OCI-LY3 (cell line): Measurements from ENCODE around the gene PRUNE2.

ENCODE experiments used
- H2AFZ ChIP-seq: fragments of 200-600, 300-600 bp; shearing (Covaris generic); 2 replicates; pipeline ENCODE4 v1.6.0; 2014; ENCODE audit warnings: antibody characterized with exemption, low read depth, low read length
- H3K27ac ChIP-seq: fragments of 200-600, 300-600 bp; sonication (generic); 2 replicates; pipeline ENCODE4 v1.5.1; 2014; ENCODE audit warnings: mild to moderate bottlenecking, low read length, moderate library complexity, mixed read lengths
- H3K27me3 ChIP-seq: fragments of 200-600, 300-600 bp; sonication (generic); 2 replicates; pipeline ENCODE4 v1.6.1; 2014; ENCODE audit warnings: low read depth, low read length, mixed read lengths
- H3K36me3 ChIP-seq: fragments of 200-600, 300-600 bp; sonication (generic); replicated peaks from 2 replicates; pipeline ENCODE3; 2014; ENCODE audit warnings: low read depth, low read length, mixed read lengths
- H3K4me1 ChIP-seq: fragments of 300-600, 200-600 bp; sonication (generic); 2 replicates; pipeline ENCODE4 v1.6.1; 2014; ENCODE audit warnings: low read length, mixed read lengths
- H3K4me2 ChIP-seq: fragments of 200-600, 300-600 bp; sonication (generic); 2 replicates; pipeline ENCODE4 v1.6.1; 2014; ENCODE audit warnings: low read length, mixed read lengths
- H3K4me3 ChIP-seq: fragments of 300-600, 200-600 bp; sonication (generic); 2 replicates; pipeline ENCODE4 v1.5.1; 2014; ENCODE audit warnings: antibody characterized with exemption, mild to moderate bottlenecking, low read length, moderate library complexity
- H3K79me2 ChIP-seq: fragments of 300-600, 200-600 bp; shearing (Covaris generic); 2 replicates; pipeline ENCODE4 v1.6.1; 2014; ENCODE audit warnings: mild to moderate bottlenecking, low read length, mixed read lengths
- H3K9ac ChIP-seq: fragments of 300-600, 200-600 bp; shearing (Covaris generic); 2 replicates; pipeline ENCODE4 v1.6.0; 2014; ENCODE audit warnings: mild to moderate bottlenecking, low read length, moderate library complexity
- H3K9me3 ChIP-seq: fragments of 200-600, 300-600 bp; shearing (Covaris generic); 2 replicates; pipeline ENCODE4 v1.6.1; 2014; ENCODE audit warnings: low read length, mixed read lengths; ENCODE audit not compliant: insufficient read depth
- H4K20me1 ChIP-seq: fragments of 200-600, 300-600 bp; sonication (generic); 2 replicates; pipeline ENCODE4 v1.6.1; 2016; ENCODE audit warnings: low read length, mixed read lengths; ENCODE audit not compliant: insufficient read depth
- EZH2phosphoT487 ChIP-seq: fragments of 200-600 bp; shearing (Covaris generic); IDR thresholded peaks from 2 replicates; pipeline ENCODE4 v1.6.1; 2018; ENCODE audit warnings: antibody characterized with exemption, mixed run types, low read depth
- TF ChIP-seq, protein P1 (sequence below): fragments of 200-600, 300-600 bp; sonication (generic); IDR thresholded peaks from 2 replicates; pipeline ENCODE4 v1.5.1; 2014; ENCODE audit warnings: antibody characterized with exemption, low read length, low read depth

The PRUNE2 gene

GRCh38 chr9:76592974-76593347 is 313.0 kb downstream of the PRUNE2 start:
- Histone ChIP-seq H3K9me3 (no peaks in the 10 kb centered on the region), H3K27ac (no peak overlapping the region), H3K4me3 (no peak overlapping the region), H4K20me1 (no peaks in the 10 kb centered on the region), H3K4me2 (no peak overlapping the region), H3K79me2 (no peaks in the 10 kb centered on the region), H3K36me3 (no peaks in the 10 kb centered on the region), H2AFZ (no peak overlapping the region), H3K4me1 (no peaks in the 10 kb centered on the region), H3K27me3 (peaks cover 62% of the 10 kb centered on the region), H3K9ac (no peak overlapping the region)
- no peak for TF ChIP-seq EZH2phosphoT487
- TF ChIP-seq, protein P1, sequence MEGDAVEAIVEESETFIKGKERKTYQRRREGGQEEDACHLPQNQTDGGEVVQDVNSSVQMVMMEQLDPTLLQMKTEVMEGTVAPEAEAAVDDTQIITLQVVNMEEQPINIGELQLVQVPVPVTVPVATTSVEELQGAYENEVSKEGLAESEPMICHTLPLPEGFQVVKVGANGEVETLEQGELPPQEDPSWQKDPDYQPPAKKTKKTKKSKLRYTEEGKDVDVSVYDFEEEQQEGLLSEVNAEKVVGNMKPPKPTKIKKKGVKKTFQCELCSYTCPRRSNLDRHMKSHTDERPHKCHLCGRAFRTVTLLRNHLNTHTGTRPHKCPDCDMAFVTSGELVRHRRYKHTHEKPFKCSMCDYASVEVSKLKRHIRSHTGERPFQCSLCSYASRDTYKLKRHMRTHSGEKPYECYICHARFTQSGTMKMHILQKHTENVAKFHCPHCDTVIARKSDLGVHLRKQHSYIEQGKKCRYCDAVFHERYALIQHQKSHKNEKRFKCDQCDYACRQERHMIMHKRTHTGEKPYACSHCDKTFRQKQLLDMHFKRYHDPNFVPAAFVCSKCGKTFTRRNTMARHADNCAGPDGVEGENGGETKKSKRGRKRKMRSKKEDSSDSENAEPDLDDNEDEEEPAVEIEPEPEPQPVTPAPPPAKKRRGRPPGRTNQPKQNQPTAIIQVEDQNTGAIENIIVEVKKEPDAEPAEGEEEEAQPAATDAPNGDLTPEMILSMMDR, result no peak

DNA sequence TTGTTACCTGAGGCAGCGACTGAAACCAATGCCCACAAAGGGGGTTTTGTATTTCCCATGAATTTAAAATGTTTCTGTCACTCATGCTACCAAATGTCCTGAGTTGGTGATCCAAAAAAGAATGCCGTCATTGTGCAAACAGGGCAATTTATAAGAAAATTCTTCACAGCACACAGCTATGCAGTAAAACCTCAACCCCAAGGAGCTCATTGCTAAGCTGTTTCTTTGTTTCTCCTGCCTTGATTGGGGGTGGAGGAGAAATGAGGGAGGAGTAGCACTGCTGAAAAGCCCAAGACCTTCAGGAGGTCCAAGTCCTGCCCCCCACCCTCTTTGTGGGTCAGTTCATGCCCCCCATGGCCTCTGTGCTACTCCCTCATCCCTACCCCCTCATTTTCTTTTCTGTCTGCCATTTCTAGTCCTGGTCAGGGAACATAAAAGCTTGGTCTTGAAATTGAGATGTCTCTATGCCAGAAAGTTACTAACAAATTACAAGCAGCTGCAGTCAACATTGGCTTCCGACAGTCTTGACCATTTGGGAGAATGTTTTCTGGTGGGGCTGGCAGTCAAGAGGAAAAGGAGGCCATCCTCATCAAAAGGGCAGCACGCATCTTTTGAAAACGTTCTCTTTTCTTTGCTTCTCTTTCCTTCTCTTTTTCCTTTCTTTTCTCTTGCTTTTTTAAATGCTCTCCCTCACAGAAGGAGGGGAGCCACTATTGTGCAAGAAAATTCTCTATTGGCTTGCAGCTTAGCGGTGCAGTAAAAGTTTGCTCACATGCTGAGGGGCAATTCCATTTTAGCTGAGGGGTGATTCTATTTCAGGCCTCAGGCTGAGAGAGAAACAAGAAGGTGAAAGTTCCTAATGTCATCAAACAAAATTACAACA is 313.6 kb downstream of the PRUNE2 start:
- no peak overlapping the region for H3K27ac ChIP-seq
- H3K4me1 ChIP-seq, result no peaks in the 10 kb centered on the region
- peaks cover 62% of the 10 kb centered on the region for H3K27me3 ChIP-seq
- TF ChIP-seq, protein P1, result no peak
- no peak for TF ChIP-seq EZH2phosphoT487
- no peaks in the 10 kb centered on the region for H3K9me3 ChIP-seq
- H3K79me2 ChIP-seq, result no peaks in the 10 kb centered on the region
- no peak overlapping the region for H3K4me2 ChIP-seq
- H3K4me3 ChIP-seq, result no peak overlapping the region
- no peak overlapping the region for H2AFZ ChIP-seq
- H3K9ac ChIP-seq, result no peak overlapping the region
- no peaks in the 10 kb centered on the region for H4K20me1 ChIP-seq
- no peaks in the 10 kb centered on the region for H3K36me3 ChIP-seq

GRCh38 chr9:76591256-76591950 is 314.5 kb downstream of the PRUNE2 start:
- Histone ChIP-seq H3K79me2 (no peaks in the 10 kb centered on the region), H3K4me1 (no peaks in the 10 kb centered on the region), H3K9ac (no peak overlapping the region), H2AFZ (no peak overlapping the region), H4K20me1 (no peaks in the 10 kb centered on the region), H3K9me3 (no peaks in the 10 kb centered on the region), H3K36me3 (no peaks in the 10 kb centered on the region), H3K27me3 (peaks cover 68% of the 10 kb centered on the region), H3K27ac (no peak overlapping the region), H3K4me3 (no peak overlapping the region), H3K4me2 (no peak overlapping the region)
- TF ChIP-seq EZH2phosphoT487, result no peak
- TF ChIP-seq, protein P1, result no peak

DNA sequence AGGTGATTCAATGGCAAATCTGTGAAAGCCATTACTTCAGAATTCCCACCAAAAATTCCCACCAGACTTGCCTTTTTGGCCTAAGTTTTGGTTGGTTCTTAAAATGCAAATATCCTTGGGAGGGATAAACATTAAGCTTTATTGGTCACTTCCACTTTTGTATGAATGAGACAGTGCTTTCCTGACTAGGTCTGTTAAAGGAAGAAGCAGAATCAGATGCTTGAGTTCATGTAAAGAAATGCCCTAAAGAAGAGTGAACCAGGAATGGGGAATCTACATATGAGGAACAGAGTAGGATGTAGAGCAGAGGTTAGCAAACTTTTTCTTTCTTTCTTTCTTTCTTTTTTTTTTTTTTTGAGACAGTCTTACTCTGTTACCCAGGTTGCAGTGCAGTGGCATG is 317.6 kb downstream of the PRUNE2 start:
- Histone ChIP-seq H3K9ac (no peak overlapping the region), H3K4me3 (no peak overlapping the region), H3K9me3 (no peaks in the 10 kb centered on the region), H3K4me2 (no peak overlapping the region), H4K20me1 (no peaks in the 10 kb centered on the region), H3K79me2 (no peaks in the 10 kb centered on the region), H3K36me3 (no peaks in the 10 kb centered on the region), H2AFZ (no peak overlapping the region), H3K4me1 (peaks cover 4% of the 10 kb centered on the region; the same call in 1 of the 2 replicates), H3K27ac (no peak overlapping the region), H3K27me3 (peaks cover 68% of the 10 kb centered on the region)
- no peak for TF ChIP-seq EZH2phosphoT487
- TF ChIP-seq, protein P1, result no peak
